ENCODE results near the gene APPL2. TPM values are rescaled to one million over a fixed set of nuclear protein-coding genes. Genes with fewer than 3 reads are reported as not detected.

Gene APPL2
- total and polyA plus RNA-seq, 7 donors, result 15.3 to 116 (median 46.5) TPM

DNA sequence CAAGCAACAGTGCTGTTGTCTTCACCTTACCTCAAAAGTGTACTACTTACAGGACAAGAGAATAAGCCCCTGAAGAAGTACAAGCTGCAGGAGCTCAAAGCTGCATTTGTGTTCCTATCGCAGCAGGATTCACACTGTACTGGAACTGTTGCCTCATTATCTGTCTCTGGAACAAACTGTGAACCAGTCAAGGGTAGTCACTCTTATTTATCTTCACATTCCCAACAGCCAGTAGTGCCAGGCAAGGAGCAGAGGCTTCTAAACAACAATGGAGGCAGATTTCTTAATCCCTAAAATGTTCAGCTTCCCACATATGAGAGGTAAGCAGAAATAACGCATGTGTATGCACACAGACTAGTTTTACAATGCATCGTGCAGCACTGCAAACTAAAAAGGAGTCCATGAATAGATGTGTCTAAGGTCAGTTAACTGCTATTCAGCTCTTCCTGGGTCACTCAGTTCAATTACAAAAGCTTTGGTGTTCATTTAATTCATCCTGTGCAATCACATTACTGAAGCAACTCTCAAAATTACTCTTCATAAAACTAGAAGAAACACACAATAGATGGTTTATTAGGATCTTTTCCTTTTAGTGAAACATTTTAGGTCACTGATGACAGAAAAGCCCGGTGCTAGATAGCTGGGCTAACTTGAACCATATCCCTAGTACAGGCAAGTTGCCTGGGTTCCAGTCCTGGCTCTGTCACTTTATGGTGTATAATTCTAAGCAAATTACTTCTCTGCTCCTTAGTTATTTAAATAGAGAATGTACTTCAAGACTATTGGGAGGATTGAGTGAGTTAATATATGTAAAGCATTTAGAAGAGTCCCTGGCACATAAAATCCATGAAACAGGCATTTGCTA lies 2.7 kb downstream of the APPL2 start:
- no peak overlapping the region for H3K27ac ChIP-seq
- H3K9me3 ChIP-seq, result no peaks in the 10 kb centered on the region
- TF ChIP-seq EP300 (IDR thresholded peaks at IDR 0.05) (no peak), POLR2A (IDR thresholded peaks at IDR 0.05) (no peak), CTCF (IDR thresholded peaks at IDR 0.05) (no peak), POLR2AphosphoS5 (IDR thresholded peaks at IDR 0.05) (no peak)
- no peak overlapping the region for H3K4me3 ChIP-seq
- DNase-seq, result no peak
- WGBS, 2 donors, result 18 to 66% methylated on average over 4 of the region's 4 CpGs
- no peaks in the 10 kb centered on the region for H3K27me3 ChIP-seq
- intact Hi-C loops (cut with DNase I), result no loop called here
- H3K36me3 ChIP-seq, result peaks cover 0 to 9% (median 0%) of the 10 kb centered on the region in 4 donors
- peaks cover 0 to 54% (median 40%) of the 10 kb centered on the region in 4 donors for H3K4me1 ChIP-seq

DNA sequence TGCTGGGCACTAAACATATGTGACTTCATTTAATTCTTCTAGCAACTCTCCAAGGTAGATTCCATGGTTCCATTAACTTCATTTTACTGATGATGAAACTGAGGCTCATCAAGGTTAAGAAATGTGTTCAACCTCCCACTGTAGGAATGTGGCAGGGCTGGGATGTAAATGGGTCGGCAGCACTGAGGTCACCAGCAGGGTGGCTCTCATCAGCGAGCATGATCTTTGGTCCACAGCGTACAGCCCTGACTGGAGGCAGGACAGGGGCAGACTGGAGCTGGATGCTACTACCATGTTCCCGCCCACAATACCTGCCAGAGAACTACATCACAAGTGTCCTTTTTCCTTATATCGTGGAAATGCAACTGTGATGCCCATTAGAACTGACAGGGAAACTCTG lies 4.6 kb downstream of the APPL2 start:
- no peaks in the 10 kb centered on the region for H3K9me3 ChIP-seq
- WGBS, 2 donors, result 72 to 85% methylated on average over 5 of the region's 5 CpGs
- H3K36me3 ChIP-seq, result peaks cover 0 to 28% (median 2%) of the 10 kb centered on the region in 4 donors
- TF ChIP-seq EP300 (IDR thresholded peaks at IDR 0.05), result no peak
- TF ChIP-seq POLR2AphosphoS5 (IDR thresholded peaks at IDR 0.05), result no peak
- no peak for TF ChIP-seq CTCF (IDR thresholded peaks at IDR 0.05)
- no peak for TF ChIP-seq POLR2A (IDR thresholded peaks at IDR 0.05)
- no peak for DNase-seq
- H3K27me3 ChIP-seq, result no peaks in the 10 kb centered on the region
- H3K4me1 ChIP-seq, result peaks cover 0 to 54% (median 40%) of the 10 kb centered on the region in 4 donors
- H3K27ac ChIP-seq, result peak overlapping the region in 1 of 4 donors; percentile 1
- H3K4me3 ChIP-seq, result no peak overlapping the region
- intact Hi-C loops (cut with DNase I), result no loop called here

- DNase-seq, result no peak
- no peaks in the 10 kb centered on the region for H3K9me3 ChIP-seq
- H3K27me3 ChIP-seq, result no peaks in the 10 kb centered on the region
- intact Hi-C loops (cut with DNase I), result no loop called here
- H3K4me3 ChIP-seq, result no peak overlapping the region
- H3K4me1 ChIP-seq, result peaks cover 0 to 50% (median 31%) of the 10 kb centered on the region in 4 donors
- WGBS, 2 donors, result 24 to 71% methylated on average over 2 of the region's 2 CpGs
- peaks cover 0 to 34% (median 2%) of the 10 kb centered on the region in 4 donors for H3K36me3 ChIP-seq
- TF ChIP-seq POLR2A (IDR thresholded peaks at IDR 0.05), result no peak
- TF ChIP-seq CTCF (IDR thresholded peaks at IDR 0.05), result no peak
- no peak for TF ChIP-seq EP300 (IDR thresholded peaks at IDR 0.05)
- no peak for TF ChIP-seq POLR2AphosphoS5 (IDR thresholded peaks at IDR 0.05)
- H3K27ac ChIP-seq, result peak overlapping the region in 3 of 4 donors; percentile 10 to 24 (median 22)
Measured at GRCh38 chr12:105229371-105229770, 6.6 kb downstream of the APPL2 start.

DNA sequence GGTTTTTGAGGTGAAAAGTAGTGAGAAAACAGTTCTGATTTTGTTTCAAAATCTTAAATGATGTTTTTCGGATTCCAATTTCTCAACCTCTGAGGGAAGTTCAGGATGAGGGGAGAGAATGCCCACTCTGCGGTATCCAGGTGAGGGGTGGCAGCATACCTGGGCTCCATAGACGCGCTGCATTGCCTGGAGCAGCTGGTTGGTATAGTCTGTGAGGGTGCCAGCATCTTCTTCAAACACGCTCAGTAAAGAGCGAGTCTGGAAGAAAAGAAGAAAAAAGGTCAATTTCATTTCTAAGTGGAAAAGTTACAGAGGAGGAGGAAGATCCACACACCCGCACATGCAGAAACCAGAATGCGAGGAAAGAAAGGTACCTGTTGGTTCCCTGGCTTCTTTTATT lies 7.0 kb downstream of the APPL2 start:
- intact Hi-C loops (cut with DNase I), result no loop called here
- H3K9me3 ChIP-seq, result no peaks in the 10 kb centered on the region
- peaks cover 0 to 46% (median 29%) of the 10 kb centered on the region in 4 donors for H3K4me1 ChIP-seq
- WGBS, 2 donors, result 94 to 96% methylated on average over 8 of the region's 8 CpGs
- no peaks in the 10 kb centered on the region for H3K27me3 ChIP-seq
- H3K36me3 ChIP-seq, result peaks cover 0 to 37% (median 2%) of the 10 kb centered on the region in 4 donors
- TF ChIP-seq POLR2A (IDR thresholded peaks at IDR 0.05) (no peak), EP300 (IDR thresholded peaks at IDR 0.05) (no peak), POLR2AphosphoS5 (IDR thresholded peaks at IDR 0.05) (no peak), CTCF (IDR thresholded peaks at IDR 0.05) (no peak)
- peak overlapping the region in 2 of 4 donors; percentile 22 to 24 for H3K27ac ChIP-seq
- no peak overlapping the region for H3K4me3 ChIP-seq
- DNase-seq, result no peak

Measured in sigmoid colon (tissue), 7 donors.